Activated B cell treated with CpG ODN at 0.5 μM for 24 hours (primary cell): ENCODE data around the gene MPP3. TPM values are rescaled to one million over a fixed set of nuclear protein-coding genes. Genes with fewer than 3 reads are reported as not detected.

ENCODE experiments used
- ATAC-seq: fragments of 200-7000 bp; cut with Tn5 transposase; one replicate; pipeline ENCODE4 v1.10.0; 2021; ENCODE audit warnings: low read depth, mild to moderate bottlenecking, moderate library complexity
- CTCF ChIA-PET: fragments of 350-600 bp; sonication (Branson Sonifier 250); formaldehyde crosslinking; loops from one replicate; lab custom pipeline; 2021; ENCODE audit warnings: antibody characterized with exemption; lab: Charles Lee
- POLR2A ChIA-PET: fragments of 350-600 bp; sonication (Branson Sonifier 250); formaldehyde crosslinking; loops from one replicate; lab custom pipeline; 2021; ENCODE audit warnings: antibody characterized with exemption; lab: Charles Lee
- DNase-seq: peaks from one replicate; pipeline ENCODE4 v3.0.0; 2022
- H3K27ac Mint-ChIP-seq: one replicate; pipeline ENCODE4 v1.8.0; 2020; ENCODE audit warnings: mixed read lengths
- H3K27me3 Mint-ChIP-seq: one replicate; pipeline ENCODE4 v1.8.0; 2021; ENCODE audit warnings: mixed read lengths
- H3K36me3 Mint-ChIP-seq: one replicate; pipeline ENCODE4 v1.8.0; 2021; ENCODE audit warnings: low read depth, mixed read lengths
- H3K4me1 Mint-ChIP-seq: one replicate; pipeline ENCODE4 v1.8.0; 2021; ENCODE audit warnings: mixed read lengths
- H3K4me3 Mint-ChIP-seq: one replicate; pipeline ENCODE4 v1.8.0; 2020; ENCODE audit warnings: mild to moderate bottlenecking, mixed read lengths
- H3K9me3 Mint-ChIP-seq: one replicate; pipeline ENCODE4 v1.8.0; 2020; ENCODE audit warnings: mixed read lengths
- CTCF ChIP-seq: fragments of 200-600 bp; IDR thresholded peaks from one replicate; pipeline ENCODE4 v1.8.0; 2022; ENCODE audit warnings: antibody characterized with exemption, mild to moderate bottlenecking
- intact Hi-C: fragments of 100-400 bp; cut with micrococcal nuclease; formaldehyde crosslinking; loops from one replicate; pipeline ENCODE4 v1.15.1; 2024
- total RNA-seq: library from RNA; stranded (reverse); gene quantifications from 2 replicates; pipeline ENCODE4 v1.2.3, GENCODE V29; 2022

MPP3 gene
- total RNA-seq = not detected in 2 replicates

- no peak within 1 kb of the TSS for H3K27ac Mint-ChIP-seq
- peaks cover 10% of the 10 kb centered on the region for H3K4me1 Mint-ChIP-seq
- no peak for TF ChIP-seq CTCF
- H3K9me3 Mint-ChIP-seq = no peaks in the 10 kb centered on the region
- POLR2A ChIA-PET = no interaction called here
- H3K4me3 Mint-ChIP-seq = peak within 1 kb of the TSS; percentile 81
- peak; percentile 80 for ATAC-seq
- CTCF ChIA-PET = no interaction called here
- DNase-seq = peak; percentile 31
- intact Hi-C loops = loop anchor here (5.0 kb wide), 1 partner anchor 51 kb away; the partner anchor contains the start of gene CFAP97D1
- peaks cover 58% of the 10 kb centered on the region for H3K27me3 Mint-ChIP-seq
- no peaks in the 10 kb centered on the region for H3K36me3 Mint-ChIP-seq
Measured at GRCh38 chr17:43832976-43833829, at the start of gene MPP3. Gene MPP3, minus strand, starts transcription at chr17:43833146. Its CDS starts 1,240 bp downstream, at chr17:43831906.

DNA sequence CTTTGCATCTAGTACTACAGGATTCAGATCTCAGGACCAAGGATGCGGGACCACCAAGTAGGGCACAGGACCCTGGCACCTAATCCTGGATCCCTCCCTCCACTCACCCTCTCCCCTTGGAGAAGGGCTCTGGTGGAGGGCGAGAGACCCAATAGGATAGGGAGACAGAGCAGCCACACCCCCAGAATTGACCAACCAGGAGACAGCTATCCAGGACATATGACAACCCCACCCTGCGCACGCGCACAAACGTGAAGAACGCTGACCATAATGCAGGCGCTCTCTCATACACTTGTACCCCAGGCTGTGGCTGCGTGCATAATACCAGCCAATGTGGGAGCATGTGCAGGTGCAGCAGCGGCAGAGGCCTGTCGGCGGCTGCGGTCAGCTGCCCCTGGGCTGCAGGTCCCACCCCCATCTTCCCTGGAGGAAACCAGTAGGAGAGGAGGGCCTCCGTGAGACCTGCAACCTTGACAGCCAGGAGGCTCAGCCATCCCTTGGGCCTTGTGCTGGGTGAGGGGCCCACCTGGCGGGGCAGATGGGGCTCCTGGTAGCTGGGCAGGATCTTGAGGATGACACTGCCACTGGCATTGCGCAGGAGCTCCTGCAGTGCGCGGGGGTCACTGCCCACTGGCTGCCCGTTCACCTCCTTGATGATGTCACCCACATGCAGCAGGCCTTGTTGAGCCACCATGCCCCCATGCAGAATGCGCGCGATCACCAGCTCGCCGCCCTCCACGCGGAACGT is 49.0 kb upstream of the MPP3 start:
- Mint-ChIP-seq H3K27ac (no peak overlapping the region), H3K9me3 (no peaks in the 10 kb centered on the region), H3K27me3 (peaks cover 25% of the 10 kb centered on the region), H3K4me1 (no peaks in the 10 kb centered on the region), H3K4me3 (no peak overlapping the region), H3K36me3 (no peaks in the 10 kb centered on the region)
- ChIA-PET POLR2A (no interaction called here), CTCF (no interaction called here)
- intact Hi-C loops = no loop called here
- DNase-seq = no peak
- no peak for TF ChIP-seq CTCF
- ATAC-seq = no peak

DNA sequence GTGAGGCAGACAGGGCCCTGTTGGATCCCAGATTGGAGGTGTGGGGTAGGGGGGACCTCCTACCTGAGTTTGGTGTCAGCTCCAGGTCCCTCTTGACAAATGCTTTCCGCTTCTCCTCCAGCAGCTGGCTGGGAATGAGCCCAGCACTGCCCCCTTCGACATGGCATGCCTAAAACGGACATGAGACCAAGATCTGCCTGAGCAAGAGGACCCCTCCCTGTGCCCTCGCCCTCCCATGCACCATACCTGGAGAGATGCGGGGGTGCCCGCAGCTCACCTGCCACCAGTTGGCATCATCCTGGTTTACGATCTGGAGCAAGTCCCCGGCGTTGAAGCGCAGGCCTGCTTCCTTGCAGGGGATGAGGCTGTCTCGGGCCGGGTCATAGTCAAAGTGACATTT is 48.2 kb upstream of the MPP3 start:
- DNase-seq = no peak

DNA sequence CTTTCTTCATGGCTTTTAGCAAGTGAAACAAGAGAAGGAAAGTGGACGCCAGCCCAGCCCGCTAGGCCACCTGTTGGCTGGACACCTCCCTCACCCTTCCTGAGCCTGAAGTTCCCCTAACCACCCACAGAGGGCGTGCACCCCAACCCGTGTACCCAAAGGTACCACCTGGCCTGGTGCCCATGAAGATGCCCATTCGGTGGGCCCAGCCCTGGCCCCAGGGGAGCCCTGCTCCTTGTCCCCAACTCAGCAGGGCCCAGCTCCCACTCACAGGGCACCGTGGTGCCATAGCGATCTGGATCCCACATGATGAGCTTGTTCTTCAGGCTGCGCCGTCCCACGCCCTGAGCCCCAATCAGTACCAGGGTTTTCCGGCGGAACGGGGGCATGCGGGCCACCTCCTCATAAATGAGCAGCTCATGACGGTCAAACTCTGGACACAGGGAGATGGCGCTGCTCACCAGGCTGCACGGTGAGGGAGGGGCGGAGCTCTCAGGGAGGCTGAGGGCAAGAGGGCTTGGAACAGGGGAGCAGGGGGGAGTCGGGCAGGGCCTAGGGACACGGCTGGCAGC is 47.6 kb upstream of the MPP3 start:
- Mint-ChIP-seq H3K27me3 (peaks cover 25% of the 10 kb centered on the region), H3K27ac (no peak overlapping the region), H3K4me1 (no peaks in the 10 kb centered on the region), H3K36me3 (no peaks in the 10 kb centered on the region), H3K4me3 (no peak overlapping the region), H3K9me3 (no peaks in the 10 kb centered on the region)
- POLR2A ChIA-PET = no interaction called here
- no peak for TF ChIP-seq CTCF
- peak; percentile 40 for ATAC-seq
- no peak for DNase-seq
- CTCF ChIA-PET = interaction anchor here (0.7 to 1.1 kb wide), 4 partner anchors 8 to 161 kb away, joined by 3 to 4 read pairs (median 4); no protein-coding TSS in a partner anchor
- intact Hi-C loops = no loop called here

More for the DNA sequence above, 48.2 kb upstream of the MPP3 start:
- ChIA-PET CTCF (interaction anchor here (1.0 to 1.1 kb wide), 2 partner anchors 8 to 12 kb away, joined by 3 to 4 read pairs; no protein-coding TSS in a partner anchor), POLR2A (no interaction called here)
- Mint-ChIP-seq H3K9me3 (no peaks in the 10 kb centered on the region), H3K4me3 (no peak overlapping the region), H3K36me3 (no peaks in the 10 kb centered on the region), H3K27me3 (peaks cover 25% of the 10 kb centered on the region), H3K27ac (no peak overlapping the region), H3K4me1 (no peaks in the 10 kb centered on the region)
- intact Hi-C loops = no loop called here
- no peak for TF ChIP-seq CTCF
- no peak for ATAC-seq
